Vagina (tissue), 2 donors: Measurements from ENCODE around the gene ELSPBP1. TPM values are rescaled to one million over a fixed set of nuclear protein-coding genes. Genes with fewer than 3 reads are reported as not detected.

Experiments
- DNase-seq, 2 donors: peaks; one replicate each; pipeline ENCODE4 v3.0.0-alpha.2; 2017; ENCODE audit errors: extremely low spot score in 2 of 2
- H3K27ac ChIP-seq: fragments of 200-600 bp; sonication (generic); one replicate; pipeline ENCODE4 v1.5.1; 2019
- H3K27me3 ChIP-seq: fragments of 200-600 bp; sonication (generic); one replicate; pipeline ENCODE4 v1.5.1; 2019
- H3K36me3 ChIP-seq, 2 donors: fragments of 200-600 bp; sonication (generic); one replicate each; pipeline ENCODE4 v1.5.1; 2017 to 2019
- H3K4me1 ChIP-seq: fragments of 200-600 bp; sonication (generic); one replicate; pipeline ENCODE4 v1.5.1; 2019
- H3K4me3 ChIP-seq, 2 donors: fragments of 200-600 bp; sonication (generic); 1 replicate in 1 of 2; 2 replicates in 1 of 2; pipeline ENCODE4 v1.5.1; 2016 to 2019
- H3K9me3 ChIP-seq: fragments of 200-600 bp; sonication (generic); one replicate; pipeline ENCODE4 v1.5.1; 2019
- POLR2A ChIP-seq, 2 donors: fragments of 450-650 bp; IDR thresholded peaks; one replicate each; pipeline ENCODE4 v1.6.1; 2017; ENCODE audit warnings: antibody characterized with exemption in 2 of 2, mild to moderate bottlenecking in 2 of 2, moderate library complexity in 2 of 2
- POLR2AphosphoS5 ChIP-seq, 2 donors: sonication (generic); formaldehyde crosslinking; IDR thresholded peaks; one replicate each; pipeline ENCODE4 v1.9.0; 2017; ENCODE audit warnings: antibody characterized with exemption in 2 of 2, mild to moderate bottlenecking in 2 of 2, low read depth in 1 of 2; ENCODE audit not compliant: insufficient read depth in 1 of 2
- intact Hi-C: fragments of 100-400 bp; cut with DNase I; formaldehyde crosslinking; loops from one replicate; pipeline ENCODE4 v1.15.1; 2023
- total RNA-seq: library from RNA; depleted of rRNA; stranded (reverse); fragments of >200 nt; gene quantifications from one replicate; pipeline ENCODE4 v1.2.3, GENCODE V29; 2016
- TF ChIP-seq, protein P1 (sequence below), 3 experiments: fragments of 450-650 bp in 2 of 3; fragments of 200-600 bp in 1 of 3; sonication (generic) in 1 of 3; IDR thresholded peaks; one replicate each; pipeline ENCODE4 v1.5.1; 2017 to 2019; ENCODE audit warnings: antibody characterized with exemption in 3 of 3, mild to moderate bottlenecking in 2 of 3, moderate library complexity in 2 of 3

The ELSPBP1 gene
- total RNA-seq, 1 donor from 2014 or later = not detected

DNA sequence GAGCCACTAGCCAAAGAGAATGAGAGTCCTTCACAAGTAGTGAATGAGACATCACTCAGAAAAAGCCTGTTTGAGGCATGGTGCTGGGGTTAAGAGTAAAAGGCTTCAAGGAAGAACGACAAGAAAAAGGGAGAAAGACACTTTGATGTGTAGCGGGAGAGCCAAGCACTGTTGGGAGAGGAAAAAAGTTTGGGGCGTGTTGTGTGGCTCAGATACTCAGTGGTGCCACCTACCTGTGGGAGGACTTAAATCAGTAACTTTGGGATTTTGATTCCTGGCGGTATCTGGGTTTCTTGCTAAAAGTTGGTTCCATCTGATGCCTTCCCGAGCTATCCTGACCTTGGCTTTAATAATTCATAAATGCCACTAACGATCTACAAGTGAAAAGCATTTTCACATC lies 12.3 kb downstream of the ELSPBP1 start:
- H3K36me3 ChIP-seq = no peaks in the 10 kb centered on the region
- TF ChIP-seq POLR2A (IDR thresholded peaks at IDR 0.05) = no peak
- TF ChIP-seq, protein P1, sequence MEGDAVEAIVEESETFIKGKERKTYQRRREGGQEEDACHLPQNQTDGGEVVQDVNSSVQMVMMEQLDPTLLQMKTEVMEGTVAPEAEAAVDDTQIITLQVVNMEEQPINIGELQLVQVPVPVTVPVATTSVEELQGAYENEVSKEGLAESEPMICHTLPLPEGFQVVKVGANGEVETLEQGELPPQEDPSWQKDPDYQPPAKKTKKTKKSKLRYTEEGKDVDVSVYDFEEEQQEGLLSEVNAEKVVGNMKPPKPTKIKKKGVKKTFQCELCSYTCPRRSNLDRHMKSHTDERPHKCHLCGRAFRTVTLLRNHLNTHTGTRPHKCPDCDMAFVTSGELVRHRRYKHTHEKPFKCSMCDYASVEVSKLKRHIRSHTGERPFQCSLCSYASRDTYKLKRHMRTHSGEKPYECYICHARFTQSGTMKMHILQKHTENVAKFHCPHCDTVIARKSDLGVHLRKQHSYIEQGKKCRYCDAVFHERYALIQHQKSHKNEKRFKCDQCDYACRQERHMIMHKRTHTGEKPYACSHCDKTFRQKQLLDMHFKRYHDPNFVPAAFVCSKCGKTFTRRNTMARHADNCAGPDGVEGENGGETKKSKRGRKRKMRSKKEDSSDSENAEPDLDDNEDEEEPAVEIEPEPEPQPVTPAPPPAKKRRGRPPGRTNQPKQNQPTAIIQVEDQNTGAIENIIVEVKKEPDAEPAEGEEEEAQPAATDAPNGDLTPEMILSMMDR (IDR thresholded peaks at IDR 0.05) = no peak
- no peak for TF ChIP-seq POLR2AphosphoS5 (IDR thresholded peaks at IDR 0.05; ENCODE audit: insufficient read depth in 1 of 2, low read depth in 1 of 2)
- DNase-seq = no peak
- no peak overlapping the region for H3K4me3 ChIP-seq
- H3K4me1 ChIP-seq = no peaks in the 10 kb centered on the region
- no peaks in the 10 kb centered on the region for H3K9me3 ChIP-seq
- no peak overlapping the region for H3K27ac ChIP-seq
- intact Hi-C loops = no loop called here
- no peaks in the 10 kb centered on the region for H3K27me3 ChIP-seq

DNA sequence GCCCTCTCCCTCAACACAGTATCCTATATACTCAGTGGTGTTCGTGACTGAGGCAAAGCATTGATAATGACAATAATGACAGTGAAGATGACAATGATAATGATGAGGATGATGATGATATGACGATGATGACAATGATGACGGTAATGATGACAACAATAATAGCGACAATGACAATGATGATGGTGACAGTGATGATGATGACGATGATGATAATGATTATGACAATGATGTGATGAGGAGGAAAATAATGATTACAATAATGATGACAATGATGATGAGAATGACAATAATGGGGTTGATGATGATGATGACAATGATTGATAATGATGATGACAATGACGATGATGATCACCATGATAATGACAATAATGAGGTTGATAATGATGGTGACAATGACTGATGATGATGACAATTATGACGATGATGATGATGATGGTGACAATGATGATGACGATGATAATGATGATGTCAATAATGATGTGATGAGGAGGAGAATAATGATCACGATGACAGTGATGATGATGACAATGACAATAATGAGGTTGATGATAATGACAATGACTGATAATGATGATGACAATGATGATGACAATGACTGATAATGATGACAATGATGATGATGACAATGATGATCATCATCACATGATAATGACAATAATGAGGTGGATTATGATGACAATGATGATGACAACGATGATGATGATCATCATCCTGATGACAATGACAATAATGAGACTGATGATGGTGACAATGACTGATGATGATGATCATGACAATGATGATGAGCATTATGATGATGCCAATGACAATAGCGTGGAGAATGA lies 16.7 kb downstream of the ELSPBP1 start:
- no peak overlapping the region for H3K4me3 ChIP-seq
- H3K27me3 ChIP-seq = no peaks in the 10 kb centered on the region
- H3K27ac ChIP-seq = no peak overlapping the region
- no peak for TF ChIP-seq POLR2A (IDR thresholded peaks at IDR 0.05)
- TF ChIP-seq, protein P1 (IDR thresholded peaks at IDR 0.05) = no peak
- H3K36me3 ChIP-seq = no peaks in the 10 kb centered on the region
- H3K9me3 ChIP-seq = no peaks in the 10 kb centered on the region
- no peaks in the 10 kb centered on the region for H3K4me1 ChIP-seq
- DNase-seq = no peak
- intact Hi-C loops = no loop called here

DNA sequence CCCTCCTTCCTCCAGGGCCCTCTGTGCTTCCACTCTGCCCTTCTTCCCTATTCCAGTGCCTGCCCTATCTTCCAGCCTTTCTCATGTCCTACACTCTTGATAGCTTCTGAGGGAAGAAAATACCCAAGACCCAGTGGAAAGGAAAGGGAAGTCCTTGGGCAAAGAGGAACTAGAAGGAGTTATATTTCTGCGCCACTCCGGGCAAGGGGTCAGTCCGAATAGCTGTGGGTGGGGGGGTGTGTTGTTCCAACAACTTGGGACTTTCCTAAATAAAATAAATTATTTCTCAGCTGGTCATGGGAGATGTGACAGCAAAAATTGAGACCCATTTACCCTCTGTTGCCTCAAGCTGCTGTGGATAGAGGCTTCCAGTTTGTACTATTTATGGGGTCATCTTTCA lies 26.3 kb downstream of the ELSPBP1 start:
- Histone ChIP-seq H3K36me3 (no peaks in the 10 kb centered on the region), H3K4me3 (no peak overlapping the region), H3K27ac (no peak overlapping the region), H3K4me1 (no peaks in the 10 kb centered on the region), H3K9me3 (no peaks in the 10 kb centered on the region), H3K27me3 (no peaks in the 10 kb centered on the region)
- no peak for DNase-seq
- TF ChIP-seq, protein P1 (IDR thresholded peaks at IDR 0.05) = no peak
- TF ChIP-seq POLR2AphosphoS5 (IDR thresholded peaks at IDR 0.05; ENCODE audit: insufficient read depth in 1 of 2, low read depth in 1 of 2) = no peak
- TF ChIP-seq POLR2A (IDR thresholded peaks at IDR 0.05) = no peak
- intact Hi-C loops = no loop called here

DNA sequence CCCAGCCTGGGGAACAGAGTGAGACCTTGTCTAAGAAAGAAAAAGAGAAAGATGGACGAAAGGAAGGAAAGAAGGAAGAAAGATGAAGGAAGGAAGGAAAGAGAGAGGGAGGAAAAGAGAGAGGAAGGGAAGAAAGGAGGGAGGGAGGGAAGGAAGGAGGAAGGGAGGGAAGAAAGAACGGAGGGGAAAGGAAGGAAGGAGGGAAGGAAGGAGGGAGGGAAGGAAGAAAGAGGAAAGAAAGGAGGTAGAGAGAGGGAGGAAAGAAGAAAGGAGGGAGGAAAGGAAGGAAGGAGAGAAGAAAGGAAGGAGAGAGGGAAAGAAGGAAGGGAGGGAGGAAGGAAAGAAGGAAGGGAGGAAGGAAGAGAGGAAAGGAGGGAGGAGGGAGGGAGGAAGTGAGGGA lies 28.6 kb downstream of the ELSPBP1 start:
- no peaks in the 10 kb centered on the region for H3K36me3 ChIP-seq
- H3K27me3 ChIP-seq = no peaks in the 10 kb centered on the region
- intact Hi-C loops = no loop called here
- H3K27ac ChIP-seq = no peak overlapping the region
- no peaks in the 10 kb centered on the region for H3K9me3 ChIP-seq
- no peaks in the 10 kb centered on the region for H3K4me1 ChIP-seq
- no peak for DNase-seq
- no peak for TF ChIP-seq POLR2A (IDR thresholded peaks at IDR 0.05)
- TF ChIP-seq, protein P1 (IDR thresholded peaks at IDR 0.05) = no peak
- no peak for TF ChIP-seq POLR2AphosphoS5 (IDR thresholded peaks at IDR 0.05; ENCODE audit: insufficient read depth in 1 of 2, low read depth in 1 of 2)
- H3K4me3 ChIP-seq = no peak overlapping the region

DNA sequence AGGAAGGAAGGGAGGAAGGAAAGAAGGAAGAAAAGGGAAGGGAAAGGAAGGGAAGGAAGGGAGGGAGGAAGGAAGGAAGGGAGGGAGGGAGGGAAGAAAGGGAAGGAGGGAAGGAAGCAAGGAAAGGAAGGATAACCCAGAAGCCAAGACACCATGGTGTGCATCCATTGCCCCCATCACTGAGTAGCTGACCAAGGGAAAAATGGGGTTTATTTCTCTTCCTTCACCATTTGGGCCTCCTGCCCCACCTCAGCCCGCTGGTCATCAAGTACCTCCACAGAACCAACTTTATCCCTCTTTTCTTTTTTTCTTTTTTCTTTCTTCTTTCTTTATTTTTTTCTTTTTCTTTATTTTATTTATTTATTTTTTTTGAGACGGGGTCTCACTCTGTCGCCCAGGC lies 29.1 kb downstream of the ELSPBP1 start:
- Histone ChIP-seq H3K27me3 (no peaks in the 10 kb centered on the region), H3K9me3 (no peaks in the 10 kb centered on the region), H3K27ac (no peak overlapping the region), H3K4me1 (no peaks in the 10 kb centered on the region), H3K4me3 (no peak overlapping the region), H3K36me3 (no peaks in the 10 kb centered on the region)
- DNase-seq = no peak
- TF ChIP-seq, protein P1 (IDR thresholded peaks at IDR 0.05) = no peak
- TF ChIP-seq POLR2A (IDR thresholded peaks at IDR 0.05) (no peak), POLR2AphosphoS5 (IDR thresholded peaks at IDR 0.05; ENCODE audit: insufficient read depth in 1 of 2, low read depth in 1 of 2) (no peak)
- intact Hi-C loops = no loop called here
